HCT116 (cell line): ENCODE results near the gene SOX6. TPM values are rescaled to one million over a fixed set of nuclear protein-coding genes. Genes with fewer than 3 reads are reported as not detected.

Experiments used
- ATAC-seq: fragments of 200-7000 bp; cut with Tn5 transposase; 2 replicates; pipeline ENCODE4 v1.9.1; 2020; ENCODE audit warnings: mild to moderate bottlenecking, moderate library complexity
- BruUV-seq: library from RNA; stranded (reverse); fragments of 400-500 nt; replicated peaks from 2 replicates; lab custom pipeline; 2021; lab: Mats Ljungman, UMichigan
- CTCF ChIA-PET: fragments of 300-600 bp; sonication (Branson Sonifier 250); formaldehyde crosslinking; loops from one replicate; lab custom pipeline; 2021; ENCODE audit warnings: antibody characterized with exemption; lab: Charles Lee
- POLR2A ChIA-PET: fragments of 300-600, 350-600 bp; sonication (Branson Sonifier 250); formaldehyde crosslinking; loops from one replicate; lab custom pipeline; 2021; ENCODE audit warnings: antibody characterized with exemption; lab: Charles Lee
- RAD21 ChIA-PET, 2 experiments: fragments of 300-600 bp; sonication (Branson Sonifier 250); formaldehyde crosslinking; loops; one replicate each; lab custom pipeline; 2023; ENCODE audit warnings: low total read pairs in 2 of 2; ENCODE audit not compliant: uncharacterized antibody in 2 of 2, unreplicated experiment in 2 of 2, low non-redundant PET in 1 of 2; lab: Charles Lee
- DNase-seq: peaks from one replicate; pipeline ENCODE4 v3.0.0-alpha.2; 2010; ENCODE audit warnings: low read depth, low spot score
- H2AFZ ChIP-seq: fragments of 200-600 bp; shearing (Covaris generic), sonication (generic); 2 replicates; pipeline ENCODE4 v1.6.1; 2017; ENCODE audit warnings: low read depth, mixed run types, mixed read lengths, antibody characterized with exemption, low read length; ENCODE audit not compliant: poor library complexity, severe bottlenecking
- H3K27ac ChIP-seq: 2 replicates; pipeline ENCODE4 v1.5.1; 2012; ENCODE audit warnings: low read depth, low read length
- H3K27me3 ChIP-seq: fragments of 200-600 bp; sonication (generic); 2 replicates; pipeline ENCODE4 v1.6.1; 2016; ENCODE audit warnings: mixed run types, low read length, mixed read lengths; ENCODE audit not compliant: insufficient read depth
- H3K36me3 ChIP-seq, 2 experiments: fragments of 200-500 bp in 1 of 2; fragments of 200-600 bp in 1 of 2; sonication (Bioruptor generic) in 1 of 2; sonication (generic) in 1 of 2; 2 replicates each; pipeline versions ENCODE4 v1.5.1 to v1.6.1; 2014 to 2016; ENCODE audit warnings: low read length in 2 of 2, inconsistent platforms in 1 of 2, mixed read lengths in 1 of 2, mixed run types in 1 of 2; ENCODE audit not compliant: insufficient read depth in 2 of 2, control insufficient read depth in 1 of 2
- H3K4me1 ChIP-seq, 2 experiments: fragments of 200-600 bp in 1 of 2; sonication (generic) in 1 of 2; 2 replicates each; pipeline versions ENCODE4 v1.5.1 to v1.6.1; 2012 to 2017; ENCODE audit warnings: low read length in 2 of 2, inconsistent platforms in 1 of 2, mild to moderate bottlenecking in 1 of 2, mixed read lengths in 1 of 2, mixed run types in 1 of 2, moderate library complexity in 1 of 2; ENCODE audit not compliant: insufficient read depth in 2 of 2, control insufficient read depth in 1 of 2
- H3K4me2 ChIP-seq: fragments of 200-600 bp; sonication (generic); 2 replicates; pipeline ENCODE4 v1.6.1; 2017; ENCODE audit warnings: mixed run types, low read length, mixed read lengths
- H3K4me3 ChIP-seq, 2 experiments: fragments of 200-600 bp in 1 of 2; sonication (generic) in 1 of 2; replicated peaks in 1 of 2; 2 replicates each; pipeline ENCODE4 v1.5.1; 2011 to 2016; ENCODE audit warnings: low read length in 2 of 2, control low read depth in 1 of 2, low read depth in 1 of 2, mild to moderate bottlenecking in 1 of 2, mixed read lengths in 1 of 2, mixed run types in 1 of 2
- H3K79me2 ChIP-seq: fragments of 200-600 bp; sonication (generic); 2 replicates; pipeline ENCODE4 v1.6.1; 2017; ENCODE audit warnings: mild to moderate bottlenecking, mixed run types, low read length, moderate library complexity, mixed read lengths; ENCODE audit not compliant: insufficient read depth
- H3K9ac ChIP-seq: fragments of 200-600 bp; sonication (generic); 2 replicates; pipeline ENCODE4 v1.6.1; 2016; ENCODE audit warnings: low read length, mixed read lengths
- H3K9me2 ChIP-seq: fragments of 200-600 bp; sonication (generic), shearing (Covaris generic); 2 replicates; pipeline ENCODE4 v1.6.1; 2017; ENCODE audit warnings: mixed run types, mild to moderate bottlenecking, moderate library complexity; ENCODE audit not compliant: insufficient read depth
- H3K9me3 ChIP-seq, 2 experiments: fragments of 200-500 bp in 1 of 2; fragments of 200-600 bp in 1 of 2; sonication (Bioruptor generic) in 1 of 2; sonication (generic) in 1 of 2; 2 replicates each; pipeline ENCODE4 v1.6.1; 2014 to 2017; ENCODE audit warnings: low read length in 2 of 2, mixed read lengths in 2 of 2, inconsistent platforms in 1 of 2, low read depth in 1 of 2, mild to moderate bottlenecking in 1 of 2, mixed run types in 1 of 2, moderate library complexity in 1 of 2; ENCODE audit not compliant: control insufficient read depth in 1 of 2, insufficient read depth in 1 of 2
- H4K20me1 ChIP-seq: fragments of 200-600 bp; sonication (generic), shearing (Covaris generic); 2 replicates; pipeline ENCODE4 v1.6.1; 2017; ENCODE audit warnings: mixed run types, mild to moderate bottlenecking, moderate library complexity; ENCODE audit not compliant: insufficient read depth
- CEBPB ChIP-seq: IDR thresholded peaks from 2 replicates; pipeline ENCODE4 v1.6.1; 2012; ENCODE audit warnings: low read depth
- EGR1 ChIP-seq: IDR thresholded peaks from 2 replicates; pipeline ENCODE4 v1.6.1; 2012; ENCODE audit warnings: low read depth
- RAD21 ChIP-seq: IDR thresholded peaks from 2 replicates; pipeline ENCODE4 v1.6.1; 2012; ENCODE audit warnings: low read depth, mild to moderate bottlenecking
- REST ChIP-seq: IDR thresholded peaks from 2 replicates; pipeline ENCODE4 v1.6.1; 2012; ENCODE audit warnings: low read depth
- TCF7L2 ChIP-seq: IDR thresholded peaks from 2 replicates; pipeline ENCODE4 v1.7.0; 2011; ENCODE audit warnings: borderline replicate concordance, inconsistent platforms; ENCODE audit not compliant: insufficient read depth, insufficient read length; ENCODE audit errors: extremely low read depth
- ZFX ChIP-seq: fragments of 450-650 bp; IDR thresholded peaks from 2 replicates; pipeline ENCODE4 v1.6.1; 2017
- intact Hi-C: fragments of 100-400 bp; cut with micrococcal nuclease; formaldehyde crosslinking; loops from 2 replicates; pipeline ENCODE4 v1.10.0; 2022
- total RNA-seq: library from RNA; stranded (reverse); gene quantifications from one replicate; pipeline ENCODE4 v1.2.1, GENCODE V29; 2021; ENCODE audit not compliant: unreplicated experiment

SOX6 gene
- total RNA-seq, 1 experiment from 2014 or later: 0.81 TPM

GRCh38 chr11:16098526-16099205 is 257.7 kb downstream of the SOX6 start (continued):
- no peak for TF ChIP-seq REST
- no peak for TF ChIP-seq CEBPB
- TF ChIP-seq, all 23 proteins: peak for 0

GRCh38 chr11:16097543-16097942 is 258.8 kb downstream of the SOX6 start:
- no peaks in the 10 kb centered on the region for H3K79me2 ChIP-seq
- H3K27me3 ChIP-seq: peaks cover 24% of the 10 kb centered on the region
- no peak overlapping the region for H3K9ac ChIP-seq
- CTCF ChIA-PET: interaction anchor here (0.6 kb wide), 1 partner anchor 155 kb away, joined by 3 read pairs; no protein-coding TSS in a partner anchor
- no peak overlapping the region for H3K4me2 ChIP-seq
- no peak for ATAC-seq
- BruUV-seq: no TSS peak
- POLR2A ChIA-PET: no interaction called here
- intact Hi-C loops: no loop called here
- H3K9me3 ChIP-seq: no peaks in the 10 kb centered on the region
- no peaks in the 10 kb centered on the region for H4K20me1 ChIP-seq
- no peaks in the 10 kb centered on the region for H3K9me2 ChIP-seq
- RAD21 ChIA-PET: no interaction called here
- H3K36me3 ChIP-seq: no peaks in the 10 kb centered on the region
- H3K4me3 ChIP-seq: no peak overlapping the region
- TF ChIP-seq CEBPB (no peak), EGR1 (no peak), TCF7L2 (no peak), RAD21 (no peak), ZFX (no peak)
- no peak for DNase-seq
- H2AFZ ChIP-seq: no peak overlapping the region
- no peaks in the 10 kb centered on the region for H3K4me1 ChIP-seq
- H3K27ac ChIP-seq: no peak overlapping the region
